HG02970 (cell line): Measurements from ENCODE around the gene RPL29.

Experiments
- ATAC-seq: cut with Tn5 transposase; IDR thresholded peaks from one replicate; pipeline ENCODE4 v1.9.1; 2021; ENCODE audit warnings: mild to moderate bottlenecking, moderate library complexity, moderate number of reproducible peaks; ENCODE audit not compliant: unreplicated experiment, low FRiP score

Gene RPL29

DNA sequence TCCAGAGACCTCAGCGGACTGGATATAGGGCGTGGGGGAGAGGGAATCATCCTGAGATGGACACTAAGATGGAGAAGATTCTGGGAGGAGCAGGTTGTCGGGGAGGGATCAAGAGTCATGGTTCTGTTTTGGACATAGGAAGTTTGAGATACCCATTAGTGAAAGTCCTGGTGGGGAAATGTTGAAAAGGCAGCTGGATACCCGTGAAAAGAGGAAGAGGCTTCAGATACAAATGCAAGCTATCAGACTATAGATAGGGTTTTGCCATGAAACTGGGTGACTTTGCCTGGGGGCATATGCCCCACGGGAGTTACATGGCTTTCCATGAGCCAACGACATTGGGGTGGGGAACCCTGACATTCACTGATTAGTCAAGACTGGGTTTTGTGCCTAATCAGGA, 41.6 kb downstream of the RPL29 start:
- no peak for ATAC-seq

DNA sequence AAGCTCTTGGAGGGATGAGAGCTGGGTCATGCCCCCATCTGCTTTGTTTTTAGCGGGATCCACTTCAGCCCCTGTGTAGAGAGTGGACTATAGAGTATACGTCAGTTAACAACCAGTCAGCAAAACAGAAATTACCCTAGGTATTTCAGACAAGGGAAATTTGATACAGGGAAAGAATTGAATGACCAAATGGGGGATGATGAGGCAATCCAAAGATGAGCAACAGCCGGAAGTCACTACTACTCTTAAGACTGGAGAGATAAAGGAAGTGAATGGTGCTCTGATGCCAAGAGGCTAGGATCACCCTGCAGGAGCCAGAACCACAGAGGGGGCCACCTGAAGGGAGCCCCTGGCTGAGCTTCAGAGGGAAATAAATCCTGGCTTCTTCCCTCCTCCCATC, 42.2 kb downstream of the RPL29 start:
- ATAC-seq: no peak

DNA sequence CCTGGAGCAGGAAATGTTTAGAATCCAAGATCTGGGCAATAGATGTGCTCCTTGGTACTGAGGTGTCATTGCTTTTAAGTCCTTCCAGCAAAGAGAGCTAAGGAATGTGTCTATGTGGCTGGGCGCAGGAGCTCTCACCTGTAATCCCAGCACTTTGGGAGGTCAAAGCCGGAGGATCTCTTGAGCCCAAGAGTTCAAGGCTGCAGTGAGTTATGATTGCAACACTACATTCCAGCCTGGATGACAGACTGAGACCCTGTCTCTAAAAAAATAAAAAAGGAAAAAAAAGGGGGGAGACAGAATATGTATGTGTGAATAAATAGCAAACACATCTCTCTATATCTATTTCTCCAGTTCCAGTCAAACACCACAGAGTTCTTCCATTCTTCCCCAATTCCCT, 44.8 kb downstream of the RPL29 start:
- ATAC-seq: no peak

DNA sequence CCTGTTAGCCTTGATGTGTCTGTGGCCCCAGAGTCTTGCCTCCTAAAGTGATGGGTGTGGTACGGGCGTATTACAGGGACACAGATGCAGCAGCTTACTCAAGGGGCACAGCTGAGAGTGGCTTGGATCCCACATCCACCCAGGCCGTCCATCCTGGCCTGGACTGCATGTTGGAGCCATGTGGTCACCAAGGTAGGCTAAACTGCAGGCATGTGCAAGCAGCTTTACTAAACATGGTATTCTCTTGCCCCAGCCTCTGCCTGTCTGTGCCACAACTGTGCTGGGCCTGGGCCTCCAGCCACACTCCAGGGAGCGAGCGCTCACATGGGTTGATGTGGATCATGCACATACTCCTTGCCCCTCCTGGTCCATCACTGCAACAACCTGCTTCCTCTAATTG, 46.6 kb downstream of the RPL29 start:
- no peak for ATAC-seq

DNA sequence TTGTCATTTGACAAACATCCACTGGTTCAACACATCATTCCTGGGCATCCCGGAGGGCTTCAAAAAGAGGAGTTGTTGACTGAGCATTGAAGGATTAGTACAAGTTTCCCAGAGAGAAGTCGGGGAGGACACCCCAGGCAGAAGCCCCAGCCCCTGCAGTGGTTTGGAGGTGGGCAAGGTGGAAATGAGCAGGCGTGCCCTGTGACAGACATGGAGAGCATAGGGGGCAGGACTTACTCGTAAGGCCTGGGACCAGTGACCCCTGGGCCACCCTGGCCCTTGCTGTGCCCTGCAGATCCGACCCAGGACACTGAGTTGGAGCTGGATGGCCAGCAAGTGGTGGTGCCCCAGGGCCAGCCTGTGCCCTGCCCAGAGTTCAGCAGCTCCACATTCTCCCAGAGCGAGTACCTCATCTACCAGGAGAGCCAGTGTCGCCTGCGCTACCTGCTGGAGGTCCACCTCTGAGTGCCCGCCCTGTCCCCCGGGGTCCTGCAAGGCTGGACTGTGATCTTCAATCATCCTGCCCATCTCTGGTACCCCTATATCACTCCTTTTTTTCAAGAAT, 47.6 kb downstream of the RPL29 start:
- ATAC-seq: no peak

DNA sequence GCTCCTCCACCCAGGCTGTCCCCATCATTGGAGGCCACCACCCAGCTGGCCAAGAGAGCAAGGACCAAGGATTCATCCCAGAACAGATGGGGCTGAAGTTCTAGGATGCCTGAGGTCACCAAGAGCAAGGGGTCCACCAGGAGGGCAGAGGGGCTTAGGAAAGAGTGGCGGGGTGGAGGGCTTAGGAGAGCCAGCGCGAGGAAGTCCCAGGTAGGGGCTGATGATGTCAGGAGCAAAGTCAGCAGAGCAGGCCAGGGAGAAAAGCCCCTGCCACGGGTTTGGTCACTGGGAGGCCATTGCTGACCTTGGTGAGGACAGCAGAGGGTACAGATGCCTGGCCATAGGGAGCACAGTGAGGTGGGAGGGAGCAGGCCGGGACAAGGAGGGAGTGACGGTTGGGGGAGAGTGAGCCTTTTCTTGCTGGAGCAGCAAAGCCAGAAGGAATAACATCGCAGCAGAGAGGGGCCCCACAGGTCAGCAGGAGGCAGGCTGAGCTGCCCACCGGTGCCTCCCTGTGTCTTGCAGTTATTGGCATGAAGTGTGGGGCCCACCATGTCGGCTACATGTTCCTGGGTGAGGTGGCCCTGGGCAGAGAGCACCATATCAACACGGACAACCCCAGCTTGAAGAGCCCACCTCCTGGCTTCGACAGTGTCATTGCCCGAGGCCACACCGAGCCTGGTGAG, 48.3 kb downstream of the RPL29 start:
- ATAC-seq: no peak

DNA sequence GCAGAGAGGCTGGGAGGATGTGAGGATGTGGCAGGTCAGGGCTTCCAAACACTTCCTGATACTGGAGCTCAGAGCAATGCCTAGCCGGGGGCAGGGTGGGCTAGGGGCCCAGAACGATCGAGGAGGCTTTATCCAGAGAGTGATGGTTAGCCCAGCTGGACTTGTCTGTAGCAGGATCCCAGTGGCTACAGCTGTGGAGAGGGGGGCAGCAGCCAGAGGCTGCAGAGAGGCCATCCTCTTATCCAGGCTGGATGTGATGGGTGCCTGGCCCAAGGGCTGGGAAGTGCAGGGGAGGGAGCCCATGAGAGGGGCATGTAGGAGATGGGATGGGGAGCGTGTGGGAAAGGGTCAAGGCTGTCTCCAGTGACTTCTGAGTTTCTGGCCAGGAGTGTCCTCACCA, 48.9 kb downstream of the RPL29 start:
- ATAC-seq: no peak

DNA sequence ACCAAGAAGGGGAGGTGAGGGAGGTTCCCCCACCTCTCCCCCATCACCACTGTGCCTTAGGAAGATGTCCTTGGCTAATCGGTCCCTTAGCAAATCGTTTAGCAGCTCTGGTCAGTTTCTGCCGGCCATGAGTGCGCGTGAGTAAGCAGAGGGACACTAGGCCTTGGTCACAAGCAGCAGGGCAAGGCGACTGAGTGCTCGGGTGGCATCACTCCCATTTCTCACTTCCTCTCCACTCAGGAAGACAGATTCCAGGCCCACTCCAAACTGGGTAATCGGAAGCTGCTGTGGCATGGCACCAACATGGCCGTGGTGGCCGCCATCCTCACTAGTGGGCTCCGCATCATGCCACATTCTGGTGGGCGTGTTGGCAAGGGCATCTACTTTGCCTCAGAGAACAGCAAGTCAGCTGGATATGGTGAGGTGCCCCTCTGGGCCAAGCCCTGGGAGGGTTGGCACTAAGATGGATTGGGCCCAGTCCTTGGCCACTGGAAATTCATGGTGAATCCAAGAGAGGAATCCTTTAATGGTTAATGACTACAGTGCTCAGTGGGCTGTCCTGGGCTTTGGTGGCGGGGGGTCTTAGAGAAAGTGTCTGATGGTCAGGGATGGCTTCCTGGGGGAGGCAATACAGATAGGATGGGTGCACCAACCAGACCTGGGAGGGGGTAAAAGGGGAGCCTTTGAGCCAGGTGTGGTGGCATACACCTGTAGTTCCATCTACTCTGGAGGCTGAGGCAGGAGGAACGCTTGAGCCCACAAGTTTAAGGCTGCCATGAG, 49.6 kb downstream of the RPL29 start:
- no peak for ATAC-seq

DNA sequence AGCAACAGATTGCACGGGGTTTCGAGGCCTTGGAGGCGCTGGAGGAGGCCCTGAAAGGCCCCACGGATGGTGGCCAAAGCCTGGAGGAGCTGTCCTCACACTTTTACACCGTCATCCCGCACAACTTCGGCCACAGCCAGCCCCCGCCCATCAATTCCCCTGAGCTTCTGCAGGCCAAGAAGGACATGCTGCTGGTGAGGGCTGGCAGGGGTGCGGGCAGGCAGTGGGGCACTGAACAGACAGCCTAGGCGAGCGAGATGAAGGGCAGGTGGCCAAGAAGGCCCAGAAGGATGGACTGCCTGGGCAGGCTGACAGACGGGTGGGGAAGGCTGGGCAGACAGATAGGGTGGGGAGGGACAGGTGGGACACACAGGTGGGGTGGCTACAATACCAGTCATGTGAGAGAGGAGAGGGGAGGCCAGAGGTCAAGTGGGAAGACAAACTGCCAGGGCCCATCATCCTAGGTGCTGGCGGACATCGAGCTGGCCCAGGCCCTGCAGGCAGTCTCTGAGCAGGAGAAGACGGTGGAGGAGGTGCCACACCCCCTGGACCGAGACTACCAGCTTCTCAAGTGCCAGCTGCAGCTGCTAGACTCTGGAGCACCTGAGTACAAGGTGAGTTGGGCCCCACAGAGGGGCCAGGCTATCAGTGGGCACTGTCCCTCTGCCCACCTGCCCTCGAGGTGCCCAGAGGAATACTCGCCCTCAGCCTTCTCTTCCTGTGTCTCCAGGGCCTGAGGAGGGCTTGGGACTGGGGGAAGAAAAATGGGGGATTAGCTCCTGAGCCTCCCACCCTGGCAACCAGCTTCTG, 50.5 kb downstream of the RPL29 start:
- no peak for ATAC-seq

DNA sequence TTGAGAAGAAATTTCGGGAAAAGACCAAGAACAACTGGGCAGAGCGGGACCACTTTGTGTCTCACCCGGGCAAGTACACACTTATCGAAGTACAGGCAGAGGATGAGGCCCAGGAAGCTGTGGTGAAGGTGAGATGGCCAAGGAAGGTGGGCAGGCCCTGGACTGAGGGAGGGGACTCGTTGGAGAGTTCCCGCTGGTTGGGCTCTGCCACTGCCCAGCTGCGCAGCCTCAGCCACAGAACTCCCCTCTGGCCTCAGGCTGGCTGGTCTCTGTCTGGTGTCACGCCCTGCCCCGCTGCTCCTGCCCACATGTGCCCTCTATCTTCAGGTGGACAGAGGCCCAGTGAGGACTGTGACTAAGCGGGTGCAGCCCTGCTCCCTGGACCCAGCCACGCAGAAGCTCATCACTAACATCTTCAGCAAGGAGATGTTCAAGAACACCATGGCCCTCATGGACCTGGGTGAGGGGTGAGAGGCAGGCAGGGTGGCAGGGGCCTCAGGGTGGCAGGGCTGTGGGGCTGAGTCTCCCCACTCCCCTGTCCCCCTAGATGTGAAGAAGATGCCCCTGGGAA, 51.2 kb downstream of the RPL29 start:
- no peak for ATAC-seq
